BLaER1 (cell line): Measurements from ENCODE around the gene ELOVL1.

Source experiments
- H3K27ac ChIP-seq: shearing (Covaris generic); formaldehyde crosslinking; 2 replicates; pipeline ENCODE4 v1.8.1; 2022
- H3K27me3 ChIP-seq: shearing (Covaris generic); formaldehyde crosslinking; 2 replicates; pipeline ENCODE4 v1.8.1; 2022
- H3K36me3 ChIP-seq: shearing (Covaris generic); formaldehyde crosslinking; 2 replicates; pipeline ENCODE4 v1.8.1; 2022
- H3K4me1 ChIP-seq: shearing (Covaris generic); formaldehyde crosslinking; 2 replicates; pipeline ENCODE4 v1.8.1; 2022
- H3K4me2 ChIP-seq: shearing (Covaris generic); formaldehyde crosslinking; 2 replicates; pipeline ENCODE4 v1.8.1; 2022
- H3K4me3 ChIP-seq: shearing (Covaris generic); formaldehyde crosslinking; 2 replicates; pipeline ENCODE4 v1.8.1; 2022
- H3K9ac ChIP-seq: shearing (Covaris generic); formaldehyde crosslinking; 2 replicates; pipeline ENCODE4 v1.8.1; 2022
- H3K9me3 ChIP-seq: shearing (Covaris generic); formaldehyde crosslinking; 2 replicates; pipeline ENCODE4 v1.8.1; 2022
- H4K20me1 ChIP-seq: shearing (Covaris generic); formaldehyde crosslinking; 2 replicates; pipeline ENCODE4 v1.8.1; 2022
- Cebpa-rat ChIP-seq: shearing (Covaris generic); IDR thresholded peaks from 2 replicates; pipeline ENCODE4 v1.8.1; 2022

Gene ELOVL1

DNA sequence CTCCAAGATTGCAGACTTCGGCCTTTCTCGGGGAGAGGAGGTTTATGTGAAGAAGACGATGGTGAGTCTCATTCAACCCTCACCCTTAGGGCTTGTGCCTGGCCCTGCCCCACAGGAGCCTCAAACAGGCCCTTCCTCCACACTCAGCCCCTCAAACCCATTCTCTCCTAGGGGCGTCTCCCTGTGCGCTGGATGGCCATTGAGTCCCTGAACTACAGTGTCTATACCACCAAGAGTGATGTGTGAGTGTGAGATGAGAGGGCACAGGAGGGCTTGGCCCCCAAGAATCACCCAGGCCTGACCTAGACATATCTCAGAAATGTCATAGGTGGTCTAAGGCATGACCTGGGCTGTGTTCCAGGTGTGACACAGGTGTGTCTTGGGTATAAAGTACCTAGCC, 48.5 kb downstream of the ELOVL1 start:
- Histone ChIP-seq H3K36me3 (no peaks in the 10 kb centered on the region), H3K9me3 (no peaks in the 10 kb centered on the region), H3K9ac (no peak overlapping the region), H4K20me1 (no peaks in the 10 kb centered on the region), H3K4me3 (no peak overlapping the region), H3K4me2 (no peak overlapping the region), H3K4me1 (peaks cover under 1% of the 10 kb centered on the region; the same call in 1 of the 2 replicates), H3K27me3 (no peaks in the 10 kb centered on the region), H3K27ac (no peak overlapping the region)
- no peak for TF ChIP-seq Cebpa-rat

- Histone ChIP-seq H3K36me3 (no peaks in the 10 kb centered on the region), H4K20me1 (no peaks in the 10 kb centered on the region), H3K9me3 (no peaks in the 10 kb centered on the region), H3K27ac (no peak overlapping the region), H3K27me3 (no peaks in the 10 kb centered on the region), H3K4me1 (no peaks in the 10 kb centered on the region), H3K4me2 (no peak overlapping the region), H3K4me3 (no peak overlapping the region), H3K9ac (no peak overlapping the region)
- no peak for TF ChIP-seq Cebpa-rat
Observed at GRCh38 chr1:43318831-43319230, 49.0 kb downstream of the ELOVL1 start.

GRCh38 chr1:43317817-43318471, 49.9 kb downstream of the ELOVL1 start:
- Histone ChIP-seq H3K9me3 (no peaks in the 10 kb centered on the region), H3K4me2 (no peak overlapping the region), H3K4me1 (no peaks in the 10 kb centered on the region), H4K20me1 (no peaks in the 10 kb centered on the region), H3K4me3 (no peak overlapping the region), H3K36me3 (no peaks in the 10 kb centered on the region), H3K27me3 (no peaks in the 10 kb centered on the region), H3K27ac (no peak overlapping the region), H3K9ac (no peak overlapping the region)
- no peak for TF ChIP-seq Cebpa-rat

GRCh38 chr1:43316738-43317520, 50.9 kb downstream of the ELOVL1 start:
- Histone ChIP-seq H3K4me2 (no peak overlapping the region), H3K9me3 (no peaks in the 10 kb centered on the region), H3K27ac (no peak overlapping the region), H4K20me1 (no peaks in the 10 kb centered on the region), H3K27me3 (no peaks in the 10 kb centered on the region), H3K4me3 (no peak overlapping the region), H3K9ac (no peak overlapping the region), H3K36me3 (no peaks in the 10 kb centered on the region), H3K4me1 (no peaks in the 10 kb centered on the region)
- no peak for TF ChIP-seq Cebpa-rat

DNA sequence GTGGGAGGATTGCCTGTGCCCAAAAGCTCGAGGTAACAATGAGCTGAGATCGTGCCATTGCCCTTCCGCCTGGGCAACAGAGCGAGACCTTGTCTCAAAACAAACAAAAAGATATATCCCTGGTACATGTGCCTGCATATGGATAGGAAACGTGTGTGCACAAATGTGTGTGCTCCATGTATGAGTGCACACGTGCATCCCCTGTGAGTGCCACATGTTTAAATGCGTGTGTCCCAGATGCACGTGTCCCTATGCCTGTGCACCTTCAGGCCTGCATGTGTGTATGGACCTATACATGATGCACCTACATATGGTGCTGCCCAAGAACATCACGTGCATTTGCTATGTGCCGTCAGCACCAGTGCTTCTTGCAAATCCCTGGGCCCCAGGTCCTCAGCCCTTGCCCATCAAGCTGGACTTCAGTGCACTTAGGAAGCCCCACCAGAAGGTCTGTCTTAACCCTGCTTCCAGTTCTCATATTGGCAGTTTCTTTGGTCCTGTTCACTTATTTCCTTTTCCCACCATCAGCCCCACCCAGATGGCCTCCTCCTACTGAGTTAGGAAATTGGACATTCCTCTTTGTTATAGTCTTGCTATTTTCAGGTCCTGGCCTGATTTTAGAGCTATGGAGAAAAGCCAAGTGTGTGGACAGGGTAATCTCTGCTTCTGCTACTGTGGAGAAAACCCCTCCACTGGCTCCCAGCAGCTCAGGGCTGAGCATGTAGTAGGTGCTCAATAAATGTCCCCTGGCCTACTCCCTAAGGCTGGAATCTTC, 51.7 kb downstream of the ELOVL1 start:
- Histone ChIP-seq H3K9me3 (no peaks in the 10 kb centered on the region), H3K27me3 (no peaks in the 10 kb centered on the region), H3K4me3 (no peak overlapping the region), H3K27ac (no peak overlapping the region), H3K4me2 (no peak overlapping the region), H3K4me1 (no peaks in the 10 kb centered on the region), H4K20me1 (no peaks in the 10 kb centered on the region), H3K36me3 (no peaks in the 10 kb centered on the region), H3K9ac (no peak overlapping the region)
- TF ChIP-seq Cebpa-rat: no peak

DNA sequence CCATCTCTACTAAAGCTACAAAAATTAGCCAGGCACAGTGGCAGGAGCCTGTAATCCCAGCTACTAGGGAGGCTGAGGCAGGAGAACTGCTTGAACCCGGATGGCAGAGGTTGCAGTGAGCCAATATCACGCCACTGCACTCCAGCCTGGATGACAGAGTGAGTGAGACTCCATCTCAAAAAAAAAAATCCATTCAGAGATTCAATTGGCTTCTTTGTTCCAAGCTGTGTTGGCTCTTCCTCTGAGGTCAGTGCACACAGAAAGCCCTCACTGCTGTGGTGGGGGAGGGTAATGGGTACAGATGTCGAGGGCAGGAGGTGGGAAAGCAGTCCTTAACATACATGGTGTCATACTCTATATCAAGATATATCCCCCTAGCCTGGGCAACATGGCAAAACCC, 52.3 kb downstream of the ELOVL1 start:
- Histone ChIP-seq H3K9ac (no peak overlapping the region), H3K4me1 (no peaks in the 10 kb centered on the region), H3K4me2 (no peak overlapping the region), H3K4me3 (no peak overlapping the region), H3K27me3 (no peaks in the 10 kb centered on the region), H4K20me1 (no peaks in the 10 kb centered on the region), H3K27ac (no peak overlapping the region), H3K36me3 (no peaks in the 10 kb centered on the region), H3K9me3 (no peaks in the 10 kb centered on the region)
- no peak for TF ChIP-seq Cebpa-rat

GRCh38 chr1:43314233-43314632, 53.6 kb downstream of the ELOVL1 start:
- Histone ChIP-seq H3K4me2 (no peak overlapping the region), H3K4me1 (no peaks in the 10 kb centered on the region), H3K36me3 (no peaks in the 10 kb centered on the region), H3K9ac (no peak overlapping the region), H4K20me1 (no peaks in the 10 kb centered on the region), H3K4me3 (no peak overlapping the region), H3K27ac (no peak overlapping the region), H3K9me3 (no peaks in the 10 kb centered on the region), H3K27me3 (no peaks in the 10 kb centered on the region)
- TF ChIP-seq Cebpa-rat: no peak

DNA sequence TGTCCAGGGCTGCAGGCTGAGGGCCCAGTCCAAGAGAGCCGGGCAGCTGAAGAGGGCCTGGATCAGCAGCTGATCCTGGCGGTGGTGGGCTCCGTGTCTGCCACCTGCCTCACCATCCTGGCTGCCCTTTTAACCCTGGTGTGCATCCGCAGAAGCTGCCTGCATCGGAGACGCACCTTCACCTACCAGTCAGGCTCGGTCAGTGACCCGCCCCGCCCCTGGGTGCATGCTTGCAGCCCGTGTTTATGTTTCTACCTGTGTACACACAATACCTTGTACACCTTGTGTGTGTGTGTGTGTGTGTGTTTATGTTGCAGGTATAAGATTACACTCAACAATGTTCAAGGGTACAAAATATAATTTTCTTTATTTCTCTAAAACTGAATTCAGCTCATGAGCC, 54.0 kb downstream of the ELOVL1 start:
- H3K4me2 ChIP-seq: no peak overlapping the region
- no peak for TF ChIP-seq Cebpa-rat
- no peaks in the 10 kb centered on the region for H3K4me1 ChIP-seq
- no peaks in the 10 kb centered on the region for H4K20me1 ChIP-seq
- no peak overlapping the region for H3K27ac ChIP-seq
- H3K27me3 ChIP-seq: no peaks in the 10 kb centered on the region
- H3K36me3 ChIP-seq: no peaks in the 10 kb centered on the region
- no peak overlapping the region for H3K9ac ChIP-seq
- H3K4me3 ChIP-seq: no peak overlapping the region
- no peaks in the 10 kb centered on the region for H3K9me3 ChIP-seq
